ENCODE data around the gene TOX3. TPM values are rescaled to one million over a fixed set of nuclear protein-coding genes. Genes with fewer than 3 reads are reported as not detected.

TOX3 gene
- total and polyA plus RNA-seq, 8 donors, result 2.8 to 6.0 (median 4.9) TPM

GRCh38 chr16:52570495-52571091 is 23.6 kb upstream of the TOX3 start:
- intact Hi-C loops (cut with DNase I), result no loop called here
- no peak for DNase-seq
- H3K9me3 ChIP-seq, result peaks cover 0 to 7% of the 10 kb centered on the region in 2 donors
- no peaks in the 10 kb centered on the region for H3K4me1 ChIP-seq
- H3K27me3 ChIP-seq, result no peaks in the 10 kb centered on the region
- no peak for ATAC-seq
- H3K4me3 ChIP-seq, result no peak overlapping the region
- TF ChIP-seq, protein P1, sequence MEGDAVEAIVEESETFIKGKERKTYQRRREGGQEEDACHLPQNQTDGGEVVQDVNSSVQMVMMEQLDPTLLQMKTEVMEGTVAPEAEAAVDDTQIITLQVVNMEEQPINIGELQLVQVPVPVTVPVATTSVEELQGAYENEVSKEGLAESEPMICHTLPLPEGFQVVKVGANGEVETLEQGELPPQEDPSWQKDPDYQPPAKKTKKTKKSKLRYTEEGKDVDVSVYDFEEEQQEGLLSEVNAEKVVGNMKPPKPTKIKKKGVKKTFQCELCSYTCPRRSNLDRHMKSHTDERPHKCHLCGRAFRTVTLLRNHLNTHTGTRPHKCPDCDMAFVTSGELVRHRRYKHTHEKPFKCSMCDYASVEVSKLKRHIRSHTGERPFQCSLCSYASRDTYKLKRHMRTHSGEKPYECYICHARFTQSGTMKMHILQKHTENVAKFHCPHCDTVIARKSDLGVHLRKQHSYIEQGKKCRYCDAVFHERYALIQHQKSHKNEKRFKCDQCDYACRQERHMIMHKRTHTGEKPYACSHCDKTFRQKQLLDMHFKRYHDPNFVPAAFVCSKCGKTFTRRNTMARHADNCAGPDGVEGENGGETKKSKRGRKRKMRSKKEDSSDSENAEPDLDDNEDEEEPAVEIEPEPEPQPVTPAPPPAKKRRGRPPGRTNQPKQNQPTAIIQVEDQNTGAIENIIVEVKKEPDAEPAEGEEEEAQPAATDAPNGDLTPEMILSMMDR (IDR thresholded peaks at IDR 0.05), result no peak
- H3K36me3 ChIP-seq, result no peaks in the 10 kb centered on the region
- no peak overlapping the region for H3K27ac ChIP-seq

GRCh38 chr16:52569701-52570100 is 22.8 kb upstream of the TOX3 start:
- Histone ChIP-seq H3K9me3 (peaks cover 0 to 7% of the 10 kb centered on the region in 2 donors), H3K4me1 (no peaks in the 10 kb centered on the region), H3K36me3 (no peaks in the 10 kb centered on the region), H3K27ac (no peak overlapping the region), H3K27me3 (no peaks in the 10 kb centered on the region), H3K4me3 (no peak overlapping the region)
- intact Hi-C loops (cut with DNase I), result no loop called here
- ATAC-seq (no peak), DNase-seq (no peak)
- TF ChIP-seq, protein P1 (IDR thresholded peaks at IDR 0.05), result no peak

DNA sequence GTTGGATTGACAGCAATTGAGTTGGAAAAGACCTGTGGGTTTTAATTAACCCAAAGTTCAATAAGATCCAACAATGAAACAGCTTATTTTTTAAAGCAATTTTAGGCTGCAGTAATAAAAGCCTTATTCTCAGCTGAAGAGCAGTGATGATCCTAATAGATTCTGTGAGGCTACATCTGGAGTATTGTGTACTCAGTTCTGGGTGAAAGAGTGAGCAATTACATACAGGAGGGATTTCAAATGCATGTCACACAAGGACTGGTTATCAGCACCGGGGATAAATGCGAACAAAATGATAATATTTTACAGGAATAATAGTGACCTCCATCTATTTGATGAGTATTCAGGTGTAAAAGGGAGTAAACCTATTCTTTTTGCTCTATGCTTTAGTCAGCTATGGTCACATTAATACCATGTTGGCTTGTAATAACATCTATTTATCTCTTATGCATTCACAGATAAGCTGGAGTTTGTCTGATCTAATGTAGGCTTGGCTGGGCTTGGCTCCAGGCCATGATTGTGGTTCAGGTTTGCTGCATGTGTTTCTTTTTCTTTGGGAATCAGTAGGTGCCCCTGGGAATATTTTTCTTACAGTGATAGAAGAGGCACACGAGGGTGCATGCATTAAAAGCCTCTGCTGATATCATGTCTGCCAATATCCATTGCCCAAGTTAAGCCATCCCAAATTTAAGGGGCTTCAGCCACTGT is 22.2 kb upstream of the TOX3 start:
- TF ChIP-seq, protein P1 (IDR thresholded peaks at IDR 0.05), result no peak
- no peaks in the 10 kb centered on the region for H3K36me3 ChIP-seq
- DNase-seq (no peak), ATAC-seq (no peak)
- no peak overlapping the region for H3K4me3 ChIP-seq
- intact Hi-C loops (cut with DNase I), result no loop called here
- no peaks in the 10 kb centered on the region for H3K4me1 ChIP-seq
- H3K27ac ChIP-seq, result no peak overlapping the region
- H3K9me3 ChIP-seq, result peaks cover 0 to 7% of the 10 kb centered on the region in 2 donors
- H3K27me3 ChIP-seq, result no peaks in the 10 kb centered on the region

GRCh38 chr16:52568495-52568894 is 21.6 kb upstream of the TOX3 start:
- TF ChIP-seq, protein P1 (IDR thresholded peaks at IDR 0.05), result no peak
- Histone ChIP-seq H3K27me3 (no peaks in the 10 kb centered on the region), H3K27ac (no peak overlapping the region), H3K4me3 (no peak overlapping the region), H3K4me1 (no peaks in the 10 kb centered on the region), H3K9me3 (peaks cover 0 to 7% of the 10 kb centered on the region in 2 donors), H3K36me3 (no peaks in the 10 kb centered on the region)
- ATAC-seq, result no peak
- no peak for DNase-seq
- intact Hi-C loops (cut with DNase I), result no loop called here

GRCh38 chr16:52567193-52567592 is 20.2 kb upstream of the TOX3 start:
- ATAC-seq, result no peak

More at GRCh38 chr16:52567193-52567592, 20.2 kb upstream of the TOX3 start:
- TF ChIP-seq, protein P1 (IDR thresholded peaks at IDR 0.05), result no peak
- Histone ChIP-seq H3K9me3 (peaks cover 0 to 7% of the 10 kb centered on the region in 2 donors), H3K27ac (no peak overlapping the region), H3K4me3 (no peak overlapping the region), H3K36me3 (no peaks in the 10 kb centered on the region), H3K4me1 (no peaks in the 10 kb centered on the region), H3K27me3 (no peaks in the 10 kb centered on the region)
- DNase-seq, result no peak
- intact Hi-C loops (cut with DNase I), result no loop called here
